Mesothelial cell of epicardium (in vitro differentiated cells): ENCODE results near the gene RMI2. TPM values are rescaled to one million over a fixed set of nuclear protein-coding genes. Genes with fewer than 3 reads are reported as not detected.

Experiments
- DNase-seq, 2 experiments: peaks; one replicate each; pipeline ENCODE4 v3.0.0; 2021; ENCODE audit warnings: low spot score in 2 of 2; ENCODE audit not compliant: unreplicated experiment in 2 of 2
- H3K27ac Mint-ChIP-seq: 2 replicates; pipeline ENCODE4 v1.8.0; 2021; ENCODE audit warnings: mixed read lengths
- H3K27me3 Mint-ChIP-seq: 2 replicates; pipeline ENCODE4 v1.8.0; 2021; ENCODE audit warnings: low read depth, mixed read lengths
- H3K36me3 Mint-ChIP-seq: 2 replicates; pipeline ENCODE4 v1.8.0; 2021; ENCODE audit warnings: mixed read lengths
- H3K4me1 Mint-ChIP-seq: 2 replicates; pipeline ENCODE4 v1.8.0; 2021; ENCODE audit warnings: mixed read lengths
- H3K4me3 Mint-ChIP-seq: 2 replicates; pipeline ENCODE4 v1.8.0; 2021; ENCODE audit warnings: mild to moderate bottlenecking, moderate library complexity, mixed read lengths
- H3K9me3 Mint-ChIP-seq: 2 replicates; pipeline ENCODE4 v1.8.0; 2021; ENCODE audit warnings: mixed read lengths
- CTCF ChIP-seq: fragments of 200-600 bp; sonication (generic); IDR thresholded peaks from one replicate; pipeline ENCODE4 v1.5.0; 2021; ENCODE audit warnings: antibody characterized with exemption; ENCODE audit not compliant: unreplicated experiment
- total RNA-seq: library from RNA; stranded (reverse); gene quantifications from 3 replicates; pipeline ENCODE4 v1.2.1, GENCODE V29; 2021

RMI2 gene
- total RNA-seq, 1 donor from 2014 or later, result 22.4 TPM

- H3K9me3 Mint-ChIP-seq, result no peaks in the 10 kb centered on the region
- no peak for DNase-seq
- no peak overlapping the region for H3K27ac Mint-ChIP-seq
- TF ChIP-seq CTCF, result no peak
- no peak overlapping the region for H3K4me3 Mint-ChIP-seq
- H3K4me1 Mint-ChIP-seq, result peaks cover 18% of the 10 kb centered on the region
- no peaks in the 10 kb centered on the region for H3K36me3 Mint-ChIP-seq
- peaks cover 5% of the 10 kb centered on the region for H3K27me3 Mint-ChIP-seq
Measured at GRCh38 chr16:11389083-11389482, 43.8 kb downstream of the RMI2 start.

GRCh38 chr16:11389631-11390565 lies 44.6 kb downstream of the RMI2 start:
- Mint-ChIP-seq H3K27me3 (peaks cover 5% of the 10 kb centered on the region), H3K27ac (peak overlapping the region; percentile 66), H3K36me3 (no peaks in the 10 kb centered on the region), H3K4me3 (no peak overlapping the region), H3K4me1 (peaks cover 18% of the 10 kb centered on the region), H3K9me3 (no peaks in the 10 kb centered on the region)
- no peak for TF ChIP-seq CTCF
- DNase-seq, result no peak

- Mint-ChIP-seq H3K27ac (peak overlapping the region; percentile 66), H3K9me3 (no peaks in the 10 kb centered on the region), H3K4me3 (no peak overlapping the region), H3K27me3 (peaks cover 5% of the 10 kb centered on the region), H3K4me1 (peaks cover 18% of the 10 kb centered on the region), H3K36me3 (no peaks in the 10 kb centered on the region)
- no peak for TF ChIP-seq CTCF
- peak in 1 of 2 experiments; percentile 48 for DNase-seq
Measured at GRCh38 chr16:11390573-11391495, 45.6 kb downstream of the RMI2 start.

GRCh38 chr16:11391576-11391975 lies 46.3 kb downstream of the RMI2 start:
- no peaks in the 10 kb centered on the region for H3K9me3 Mint-ChIP-seq
- peaks cover 5% of the 10 kb centered on the region for H3K27me3 Mint-ChIP-seq
- DNase-seq, result no peak
- H3K27ac Mint-ChIP-seq, result no peak overlapping the region
- TF ChIP-seq CTCF, result no peak
- H3K4me3 Mint-ChIP-seq, result no peak overlapping the region
- H3K36me3 Mint-ChIP-seq, result no peaks in the 10 kb centered on the region
- H3K4me1 Mint-ChIP-seq, result peaks cover 18% of the 10 kb centered on the region

- H3K27me3 Mint-ChIP-seq, result peaks cover 3% of the 10 kb centered on the region
- H3K9me3 Mint-ChIP-seq, result no peaks in the 10 kb centered on the region
- peaks cover 21% of the 10 kb centered on the region for H3K4me1 Mint-ChIP-seq
- H3K4me3 Mint-ChIP-seq, result no peak overlapping the region
- H3K27ac Mint-ChIP-seq, result no peak overlapping the region
- DNase-seq, result no peak
- TF ChIP-seq CTCF, result no peak
- no peaks in the 10 kb centered on the region for H3K36me3 Mint-ChIP-seq
Measured at GRCh38 chr16:11392041-11392581, 46.9 kb downstream of the RMI2 start.
